Sigmoid colon (tissue), 7 donors: ENCODE measurements around the gene OR1J4. TPM values are rescaled to one million over a fixed set of nuclear protein-coding genes. Genes with fewer than 3 reads are reported as not detected.

Experiments
- DNase-seq: peaks from one replicate; pipeline ENCODE4 v3.0.0-alpha.2; 2019
- H3K27ac ChIP-seq, 4 donors: fragments of 200-600 bp; sonication (generic); one replicate each; pipeline ENCODE4 v1.5.1; 2016 to 2019; ENCODE audit warnings: mild to moderate bottlenecking in 1 of 4
- H3K27me3 ChIP-seq, 3 donors: fragments of 200-600 bp; sonication (generic); one replicate each; pipeline ENCODE4 v1.5.1; 2019; ENCODE audit warnings: mild to moderate bottlenecking in 1 of 3
- H3K36me3 ChIP-seq, 4 donors: fragments of 200-600 bp; sonication (generic); one replicate each; pipeline ENCODE4 v1.5.1; 2016 to 2019
- H3K4me1 ChIP-seq, 4 donors: fragments of 200-600 bp; sonication (generic); one replicate each; pipeline ENCODE4 v1.5.1; 2017 to 2019
- H3K4me3 ChIP-seq, 4 donors: fragments of 200-600 bp; sonication (generic); one replicate each; pipeline ENCODE4 v1.5.1; 2017 to 2019; ENCODE audit warnings: mild to moderate bottlenecking in 2 of 4, moderate library complexity in 1 of 4
- H3K9me3 ChIP-seq, 4 donors: fragments of 200-600 bp in 3 of 4; sonication (generic) in 3 of 4; one replicate each; pipeline versions ENCODE4 v1.5.1 to v1.6.1; 2013 to 2019
- CTCF ChIP-seq, 4 experiments: fragments of 450-650 bp in 3 of 4; fragments of 200-600 bp in 1 of 4; IDR thresholded peaks; one replicate each; pipeline ENCODE4 v1.5.1; 2016 to 2019; ENCODE audit warnings: antibody characterized with exemption in 4 of 4, mild to moderate bottlenecking in 3 of 4, moderate library complexity in 2 of 4
- EP300 ChIP-seq, 4 donors: sonication (generic); formaldehyde crosslinking; IDR thresholded peaks; one replicate each; pipeline ENCODE4 v1.6.1; 2017; ENCODE audit warnings: antibody characterized with exemption in 4 of 4
- POLR2A ChIP-seq, 2 donors: fragments of 450-650 bp; IDR thresholded peaks; one replicate each; pipeline ENCODE4 v1.6.1; 2016; ENCODE audit warnings: antibody characterized with exemption in 2 of 2, mild to moderate bottlenecking in 2 of 2, moderate library complexity in 2 of 2
- POLR2AphosphoS5 ChIP-seq, 4 donors: sonication (generic); formaldehyde crosslinking; IDR thresholded peaks; one replicate each; pipeline ENCODE4 v1.6.1; 2017; ENCODE audit warnings: antibody characterized with exemption in 4 of 4
- WGBS, 2 donors: extraction: QIAGEN DNeasy Blood & Tissue Kit; methylation state at CpG; one replicate each; pipeline ENCODE4 v1.1.7; 2013; 5-methylcytosine and 5-hydroxymethylcytosine counted together
- intact Hi-C: fragments of 100-400 bp; cut with DNase I; formaldehyde crosslinking; loops from one replicate; pipeline ENCODE4 v1.15.1; 2023
- polyA plus RNA-seq, 3 donors: library from polyadenylated mRNA; stranded (reverse); fragments of 200-250 nt; gene quantifications; one replicate each; pipeline ENCODE4 v1.2.3, GENCODE V29; 2013
- total RNA-seq, 4 donors: library from RNA; depleted of rRNA; stranded (reverse); fragments of >200 nt; gene quantifications; one replicate each; pipeline ENCODE4 v1.1.0, GENCODE V29; 2016
- donor health status: healthy with polysubstance abuse.
- donor health status: Bipolar disorder and iron deficiency.
- donor health status: healthy.

OR1J4 gene, protein sequence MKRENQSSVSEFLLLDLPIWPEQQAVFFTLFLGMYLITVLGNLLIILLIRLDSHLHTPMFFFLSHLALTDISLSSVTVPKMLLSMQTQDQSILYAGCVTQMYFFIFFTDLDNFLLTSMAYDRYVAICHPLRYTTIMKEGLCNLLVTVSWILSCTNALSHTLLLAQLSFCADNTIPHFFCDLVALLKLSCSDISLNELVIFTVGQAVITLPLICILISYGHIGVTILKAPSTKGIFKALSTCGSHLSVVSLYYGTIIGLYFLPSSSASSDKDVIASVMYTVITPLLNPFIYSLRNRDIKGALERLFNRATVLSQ
- total RNA-seq = not detected
- not detected for polyA plus RNA-seq

GRCh38 chr9:122518841-122519240 lies at the start of gene OR1J4:
OR1J4 (plus strand) TSS chr9:122519141; CDS start chr9:122519141, 0 bp downstream.
- no peak for DNase-seq
- WGBS, 2 donors = 78 to 79% methylated on average over 4 of the region's 4 CpGs
- no peaks in the 10 kb centered on the region for H3K9me3 ChIP-seq
- no peaks in the 10 kb centered on the region for H3K4me1 ChIP-seq
- no peaks in the 10 kb centered on the region for H3K36me3 ChIP-seq
- intact Hi-C loops = no loop called here
- H3K4me3 ChIP-seq = no peak within 1 kb of the TSS
- H3K27me3 ChIP-seq = no peaks in the 10 kb centered on the region
- TF ChIP-seq POLR2AphosphoS5 (IDR thresholded peaks at IDR 0.05) = no peak
- no peak for TF ChIP-seq CTCF (IDR thresholded peaks at IDR 0.05)
- no peak for TF ChIP-seq EP300 (IDR thresholded peaks at IDR 0.05)
- no peak for TF ChIP-seq POLR2A (IDR thresholded peaks at IDR 0.05)
- H3K27ac ChIP-seq = no peak within 1 kb of the TSS

- Histone ChIP-seq H3K27ac (no peak overlapping the region), H3K9me3 (no peaks in the 10 kb centered on the region), H3K4me1 (peaks cover 0 to 10% (median 0%) of the 10 kb centered on the region in 4 donors), H3K36me3 (no peaks in the 10 kb centered on the region), H3K4me3 (no peak overlapping the region), H3K27me3 (no peaks in the 10 kb centered on the region)
- TF ChIP-seq EP300 (IDR thresholded peaks at IDR 0.05) (no peak), POLR2A (IDR thresholded peaks at IDR 0.05) (no peak), CTCF (IDR thresholded peaks at IDR 0.05) (no peak), POLR2AphosphoS5 (IDR thresholded peaks at IDR 0.05) (no peak)
- DNase-seq = no peak
- 74 to 82% methylated on average over 3 of the region's 3 CpGs for WGBS, 2 donors
- intact Hi-C loops = no loop called here
Measured at GRCh38 chr9:122474561-122474960, 44.4 kb upstream of the OR1J4 start.

GRCh38 chr9:122475717-122476116 lies 43.2 kb upstream of the OR1J4 start:
- H3K27me3 ChIP-seq = no peaks in the 10 kb centered on the region
- H3K4me3 ChIP-seq = no peak overlapping the region
- intact Hi-C loops = no loop called here
- H3K9me3 ChIP-seq = no peaks in the 10 kb centered on the region
- no peak for DNase-seq
- no peaks in the 10 kb centered on the region for H3K36me3 ChIP-seq
- peaks cover 0 to 10% (median 0%) of the 10 kb centered on the region in 4 donors for H3K4me1 ChIP-seq
- no peak overlapping the region for H3K27ac ChIP-seq
- TF ChIP-seq CTCF (IDR thresholded peaks at IDR 0.05) = no peak
- TF ChIP-seq POLR2AphosphoS5 (IDR thresholded peaks at IDR 0.05) = no peak
- no peak for TF ChIP-seq EP300 (IDR thresholded peaks at IDR 0.05)
- no peak for TF ChIP-seq POLR2A (IDR thresholded peaks at IDR 0.05)
- WGBS, 2 donors = 51 to 70% methylated on average over 2 of the region's 2 CpGs

DNA sequence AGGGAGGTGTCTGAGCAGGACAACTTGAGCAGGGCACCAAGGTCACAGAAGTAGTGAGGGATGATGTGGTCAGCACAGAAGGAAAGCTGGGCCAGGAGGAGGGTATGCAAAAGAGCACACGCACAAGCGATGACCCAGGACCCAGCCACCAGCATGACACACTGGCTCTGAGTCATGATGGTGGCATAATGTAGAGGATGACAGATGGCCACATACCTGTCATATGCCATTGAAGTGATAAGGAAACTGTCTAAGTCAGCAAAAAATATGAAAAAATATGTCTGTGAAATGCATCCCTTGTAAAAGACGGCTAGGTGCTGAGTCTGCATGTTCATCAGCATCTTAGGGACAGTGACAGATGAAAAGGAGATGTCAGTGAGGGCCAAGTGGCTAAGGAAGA lies 41.6 kb upstream of the OR1J4 start:
- Histone ChIP-seq H3K27me3 (no peaks in the 10 kb centered on the region), H3K27ac (no peak overlapping the region), H3K9me3 (no peaks in the 10 kb centered on the region), H3K36me3 (no peaks in the 10 kb centered on the region), H3K4me1 (peaks cover 0 to under 1% (median 0%) of the 10 kb centered on the region in 4 donors), H3K4me3 (no peak overlapping the region)
- intact Hi-C loops = no loop called here
- 86 to 87% methylated on average over 3 of the region's 3 CpGs for WGBS, 2 donors
- DNase-seq = no peak
- TF ChIP-seq POLR2AphosphoS5 (IDR thresholded peaks at IDR 0.05) (no peak), CTCF (IDR thresholded peaks at IDR 0.05) (no peak), EP300 (IDR thresholded peaks at IDR 0.05) (no peak), POLR2A (IDR thresholded peaks at IDR 0.05) (no peak)

DNA sequence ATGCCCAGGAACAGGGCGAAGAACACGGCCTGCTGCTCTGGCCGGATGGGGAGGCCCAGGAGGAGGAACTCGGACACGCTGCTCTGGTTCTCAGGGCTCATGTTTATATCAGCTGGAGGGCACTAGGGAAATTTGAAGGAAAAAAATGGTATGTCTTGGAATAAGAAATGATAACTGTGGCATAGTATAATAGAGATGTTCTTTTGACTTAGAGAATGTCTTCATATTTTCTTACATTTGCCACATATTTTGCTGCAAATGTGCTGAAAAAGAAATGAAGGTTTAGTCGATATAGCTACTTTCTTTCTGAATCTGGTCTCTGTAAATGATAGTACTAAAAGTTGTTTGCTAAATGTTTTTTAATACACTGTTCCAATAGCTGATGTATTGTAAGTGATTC lies 41.1 kb upstream of the OR1J4 start, which contains the start of gene OR1J1:
TSS of gene OR1J1 (minus strand) at position 101 of the 400 bp plus-strand sequence. CDS start at position 101, 0 bp downstream.
- Histone ChIP-seq H3K9me3 (no peaks in the 10 kb centered on the region), H3K4me1 (no peaks in the 10 kb centered on the region), H3K27me3 (no peaks in the 10 kb centered on the region), H3K27ac (no peak within 1 kb of the TSS), H3K4me3 (no peak within 1 kb of the TSS), H3K36me3 (no peaks in the 10 kb centered on the region)
- intact Hi-C loops = no loop called here
- no peak for DNase-seq
- WGBS, 2 donors = 90% methylated on average over 6 of the region's 6 CpGs
- no peak for TF ChIP-seq CTCF (IDR thresholded peaks at IDR 0.05)
- TF ChIP-seq EP300 (IDR thresholded peaks at IDR 0.05) = no peak
